A673 (cell line): ENCODE data around the gene INTS1.

Experiments
- CTCF ChIP-seq: fragments of 300-800, 200-600 bp; sonication (generic); conservative IDR thresholded peaks from 2 replicates; pipeline ENCODE4 v1.5.1; 2017; ENCODE audit warnings: low read depth, mild to moderate bottlenecking, antibody characterized with exemption, low read length, moderate library complexity, mixed read lengths
- EZH2 ChIP-seq: fragments of 200-600 bp; sonication (generic); IDR thresholded peaks from 2 replicates; pipeline ENCODE4 v1.6.1; 2017; ENCODE audit warnings: borderline replicate concordance, low read depth, mild to moderate bottlenecking, mixed read lengths, antibody characterized with exemption, low read length; ENCODE audit not compliant: poor library complexity, severe bottlenecking

- TF ChIP-seq CTCF (no peak), EZH2 (no peak)
Measured at GRCh38 chr7:1486571-1486970, 17.6 kb downstream of the INTS1 start.
